ENCODE results near the gene GPX4. TPM values are rescaled to one million over a fixed set of nuclear protein-coding genes. Genes with fewer than 3 reads are reported as not detected.

GPX4 gene
- polyA plus RNA-seq, 1 of the 3 experiments (the other 2 are of a cell fraction) = 925 TPM

- Histone ChIP-seq H3K4me3 (ENCODE audit: low read depth in 2 of 2, low read length in 1 of 2) (no peak overlapping the region), H3F3A (replicated peaks; ENCODE audit: insufficient read depth) (peaks cover 9% of the 10 kb centered on the region), H3K4me1 (ENCODE audit: control insufficient read depth in 1 of 2, insufficient read depth in 2 of 2, low read depth in 1 of 2, low read length in 1 of 2) (peaks cover 5 to 7% of the 10 kb centered on the region in 2 experiments; a peak in 2 of 4 replicates), H3K36me3 (replicated peaks in 1 of 2; ENCODE audit: control insufficient read depth in 1 of 2, insufficient read depth in 2 of 2, low read length in 1 of 2) (peaks cover 0 to 34% of the 10 kb centered on the region in 2 experiments), H4K20me1 (ENCODE audit: insufficient read depth) (no peaks in the 10 kb centered on the region), H3K9ac (no peak overlapping the region), H3K9me2 (no peaks in the 10 kb centered on the region), H3K79me2 (ENCODE audit: insufficient read depth) (no peaks in the 10 kb centered on the region), H3K9me3 (no peaks in the 10 kb centered on the region), H2AFZ (ENCODE audit: low read depth) (no peak overlapping the region), H3K27me3 (ENCODE audit: insufficient read depth) (no peaks in the 10 kb centered on the region), H3K4me2 (no peak overlapping the region), H3K27ac (ENCODE audit: low read depth in 2 of 2, low read length in 1 of 2) (no peak overlapping the region)
- DNase-seq = no peak
- POLR2A ChIA-PET = no interaction called here
- CTCF ChIA-PET = interaction anchor here (1.2 to 1.4 kb wide), 3 partner anchors 53 to 150 kb away, joined by 3 to 4 read pairs (median 3); no protein-coding TSS in a partner anchor
- 95% methylated on average over 20 of the region's 52 CpGs for WGBS (ENCODE audit: low lambda C conversion rate)
- TF ChIP-seq FOXM1 (IDR thresholded peaks at IDR 0.05; ENCODE audit: low read depth) (no peak), SMC3 (IDR thresholded peaks at IDR 0.05; ENCODE audit: low read depth, low read length) (no peak), RXRA (IDR thresholded peaks at IDR 0.05; ENCODE audit: borderline replicate concordance, low read depth) (no peak), ZBTB33 (IDR thresholded peaks at IDR 0.05; ENCODE audit: borderline replicate concordance, low read depth) (no peak), TAF1 (IDR thresholded peaks at IDR 0.05; ENCODE audit: borderline replicate concordance, low read depth, low read length) (no peak), MXI1 (IDR thresholded peaks at IDR 0.05; ENCODE audit: low read depth, low read length) (no peak), CTCF (IDR thresholded peaks at IDR 0.05) (no peak), GATA2 (CRISPR knock-in tag; IDR thresholded peaks at IDR 0.05) (no peak)
Measured at GRCh38 chr19:1116726-1117581, 13.2 kb downstream of the GPX4 start.

GRCh38 chr19:1117654-1118053 is 13.9 kb downstream of the GPX4 start:
- Histone ChIP-seq H3K9me2 (no peaks in the 10 kb centered on the region), H3K4me3 (ENCODE audit: low read depth in 2 of 2, low read length in 1 of 2) (no peak overlapping the region), H3K4me1 (ENCODE audit: control insufficient read depth in 1 of 2, insufficient read depth in 2 of 2, low read depth in 1 of 2, low read length in 1 of 2) (peaks cover 5 to 7% of the 10 kb centered on the region in 2 experiments; a peak in 2 of 4 replicates), H3K9ac (no peak overlapping the region), H3F3A (replicated peaks; ENCODE audit: insufficient read depth) (peaks cover 9% of the 10 kb centered on the region), H2AFZ (ENCODE audit: low read depth) (no peak overlapping the region), H3K27ac (ENCODE audit: low read depth in 2 of 2, low read length in 1 of 2) (no peak overlapping the region), H3K9me3 (no peaks in the 10 kb centered on the region), H3K79me2 (ENCODE audit: insufficient read depth) (no peaks in the 10 kb centered on the region), H4K20me1 (ENCODE audit: insufficient read depth) (no peaks in the 10 kb centered on the region), H3K27me3 (ENCODE audit: insufficient read depth) (no peaks in the 10 kb centered on the region), H3K36me3 (replicated peaks in 1 of 2; ENCODE audit: control insufficient read depth in 1 of 2, insufficient read depth in 2 of 2, low read length in 1 of 2) (peaks cover 0 to 36% of the 10 kb centered on the region in 2 experiments), H3K4me2 (no peak overlapping the region)
- WGBS (ENCODE audit: low lambda C conversion rate) = 96% methylated on average over 10 of the region's 16 CpGs
- ChIA-PET CTCF (interaction anchor here (1.2 to 1.4 kb wide), 3 partner anchors 52 to 149 kb away, joined by 3 to 4 read pairs (median 3); no protein-coding TSS in a partner anchor), POLR2A (no interaction called here)
- no peak for DNase-seq
- TF ChIP-seq POLR2AphosphoS5 (IDR thresholded peaks at IDR 0.05; ENCODE audit: low read depth, low read length) = no peak
- no peak for TF ChIP-seq FOSL2 (IDR thresholded peaks at IDR 0.05; ENCODE audit: borderline replicate concordance, low read depth)
- TF ChIP-seq ZBTB33 (IDR thresholded peaks at IDR 0.05; ENCODE audit: borderline replicate concordance, low read depth) = no peak
- no peak for TF ChIP-seq IRF3 (IDR thresholded peaks at IDR 0.05; ENCODE audit: low read depth, low read length)
- TF ChIP-seq RCOR1 (IDR thresholded peaks at IDR 0.05; ENCODE audit: low read length) = no peak
- TF ChIP-seq FOXM1 (IDR thresholded peaks at IDR 0.05; ENCODE audit: low read depth) = no peak
- no peak for TF ChIP-seq GATA2 (CRISPR knock-in tag; IDR thresholded peaks at IDR 0.05)
- no peak for TF ChIP-seq NRF1 (IDR thresholded peaks at IDR 0.05; ENCODE audit: low read depth, low read length)
- TF ChIP-seq TAF1 (IDR thresholded peaks at IDR 0.05; ENCODE audit: borderline replicate concordance, low read depth, low read length) = no peak
- no peak for TF ChIP-seq SIN3A (IDR thresholded peaks at IDR 0.05; ENCODE audit: borderline replicate concordance, low read depth, low read length)
- no peak for TF ChIP-seq FOXJ3 (CRISPR knock-in tag; IDR thresholded peaks at IDR 0.05)
- TF ChIP-seq USF2 (IDR thresholded peaks at IDR 0.05; ENCODE audit: borderline replicate concordance, low read depth, low read length) = no peak
- TF ChIP-seq TCF12 (IDR thresholded peaks at IDR 0.05) = no peak
